SK-N-DZ (cell line): ENCODE results near the gene SENP7.
A peak's percentile ranks its signal among the peaks of the same experiment; 100 is the strongest.
"Not testable (repeated sequence)": the region's sequence is repeated elsewhere in the genome, so short reads cannot be mapped to it uniquely, and the experiment has no call there.

ENCODE experiments used
- DNase-seq: peaks from one replicate; pipeline ENCODE4 v3.0.0-alpha.2; 2015; ENCODE audit warnings: low spot score

SENP7 gene

GRCh38 chr3:101329016-101329673 is 183.9 kb downstream of the SENP7 start:
- no peak for DNase-seq

- DNase-seq: no peak
Observed at GRCh38 chr3:101325393-101326134, 187.4 kb downstream of the SENP7 start.

GRCh38 chr3:101320475-101320874 is 192.5 kb downstream of the SENP7 start, which contains the start of gene IMPG2:
IMPG2 (minus strand) TSS chr3:101320575; CDS start chr3:101320372, 203 bp downstream.
- DNase-seq: no peak

- no peak for DNase-seq
Observed at GRCh38 chr3:101319531-101319930, 193.5 kb downstream of the SENP7 start.

GRCh38 chr3:101312545-101312944 is 200.5 kb downstream of the SENP7 start:
- DNase-seq: no peak

GRCh38 chr3:101311676-101312075 is 201.3 kb downstream of the SENP7 start:
- no peak for DNase-seq

- DNase-seq: no peak
Observed at GRCh38 chr3:101310978-101311375, 202.0 kb downstream of the SENP7 start.

- not testable (repeated sequence) for DNase-seq
Observed at GRCh38 chr3:101308147-101308772, 204.8 kb downstream of the SENP7 start.

- no peak for DNase-seq
Observed at GRCh38 chr3:101303836-101304235, 209.2 kb downstream of the SENP7 start.

- DNase-seq: peak; percentile 34
Observed at GRCh38 chr3:101303089-101303731, 209.8 kb downstream of the SENP7 start.

GRCh38 chr3:101300073-101300472 is 212.9 kb downstream of the SENP7 start:
- DNase-seq: no peak

- no peak for DNase-seq
Observed at GRCh38 chr3:101292027-101292426, 221.0 kb downstream of the SENP7 start.

- no peak for DNase-seq
Observed at GRCh38 chr3:101288294-101288693, 224.7 kb downstream of the SENP7 start.

GRCh38 chr3:101284757-101285156 is 228.3 kb downstream of the SENP7 start:
- no peak for DNase-seq

GRCh38 chr3:101281521-101282030 is 231.4 kb downstream of the SENP7 start:
- no peak for DNase-seq

GRCh38 chr3:101279765-101280385 is 233.1 kb downstream of the SENP7 start:
- DNase-seq: no peak

GRCh38 chr3:101279162-101279561 is 233.8 kb downstream of the SENP7 start:
- DNase-seq: no peak

- DNase-seq: no peak
Observed at GRCh38 chr3:101278727-101279126, 234.3 kb downstream of the SENP7 start.
